DMS114 treated with DMSO at 0.1 percent for 48 hours (cell line): ENCODE measurements around the gene TNS3.
"Not testable (repeated sequence)": the region's sequence is repeated elsewhere in the genome, so short reads cannot be mapped to it uniquely, and the experiment has no call there.

Experiments
- DNase-seq: peaks from one replicate; lab custom pipeline; 2025; ENCODE audit not compliant: unreplicated experiment; lab: John Stamatoyannopoulos, UW

TNS3 gene

DNA sequence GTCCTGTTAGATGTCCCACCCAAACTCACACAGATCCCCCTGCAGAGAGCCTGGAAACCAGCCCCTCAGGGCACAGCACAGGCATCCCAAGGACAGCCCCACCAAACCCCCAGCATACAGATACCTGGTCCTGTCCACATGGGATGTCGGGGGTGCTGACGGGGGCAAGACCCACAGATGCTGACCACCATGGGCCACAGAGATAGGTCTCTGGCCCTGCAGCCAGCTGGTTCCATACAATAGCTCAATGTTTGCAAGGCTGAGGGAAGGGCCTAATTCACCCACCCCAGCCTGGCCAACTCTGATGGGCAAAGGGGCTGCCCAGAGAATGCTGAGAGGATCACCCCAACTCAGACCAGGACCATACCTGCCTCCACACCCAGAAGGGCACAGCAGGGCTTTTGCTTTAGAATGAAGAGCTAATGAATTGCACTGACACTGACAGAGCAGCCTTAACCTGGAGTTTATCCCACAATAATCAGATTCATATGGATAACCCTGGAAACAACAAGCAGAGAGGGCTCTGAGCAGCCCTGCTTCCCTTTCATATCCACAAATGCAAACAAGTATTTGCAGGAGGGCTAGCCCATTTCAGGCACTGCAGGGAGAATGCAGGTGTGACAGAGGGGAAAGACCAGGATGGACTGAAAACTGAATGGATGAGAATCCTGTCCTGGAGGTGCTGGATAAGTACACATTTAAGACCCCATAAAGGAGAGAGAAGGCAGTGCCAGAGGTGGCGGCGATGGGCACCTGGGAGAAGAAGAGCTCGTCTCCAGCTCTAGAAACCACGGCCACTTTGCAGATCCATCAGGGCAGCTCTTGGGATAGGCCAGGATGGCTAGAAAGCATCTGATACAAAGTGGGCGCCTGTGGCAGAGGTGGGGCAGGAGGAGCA, 126.7 kb downstream of the TNS3 start:
- DNase-seq = no peak

DNA sequence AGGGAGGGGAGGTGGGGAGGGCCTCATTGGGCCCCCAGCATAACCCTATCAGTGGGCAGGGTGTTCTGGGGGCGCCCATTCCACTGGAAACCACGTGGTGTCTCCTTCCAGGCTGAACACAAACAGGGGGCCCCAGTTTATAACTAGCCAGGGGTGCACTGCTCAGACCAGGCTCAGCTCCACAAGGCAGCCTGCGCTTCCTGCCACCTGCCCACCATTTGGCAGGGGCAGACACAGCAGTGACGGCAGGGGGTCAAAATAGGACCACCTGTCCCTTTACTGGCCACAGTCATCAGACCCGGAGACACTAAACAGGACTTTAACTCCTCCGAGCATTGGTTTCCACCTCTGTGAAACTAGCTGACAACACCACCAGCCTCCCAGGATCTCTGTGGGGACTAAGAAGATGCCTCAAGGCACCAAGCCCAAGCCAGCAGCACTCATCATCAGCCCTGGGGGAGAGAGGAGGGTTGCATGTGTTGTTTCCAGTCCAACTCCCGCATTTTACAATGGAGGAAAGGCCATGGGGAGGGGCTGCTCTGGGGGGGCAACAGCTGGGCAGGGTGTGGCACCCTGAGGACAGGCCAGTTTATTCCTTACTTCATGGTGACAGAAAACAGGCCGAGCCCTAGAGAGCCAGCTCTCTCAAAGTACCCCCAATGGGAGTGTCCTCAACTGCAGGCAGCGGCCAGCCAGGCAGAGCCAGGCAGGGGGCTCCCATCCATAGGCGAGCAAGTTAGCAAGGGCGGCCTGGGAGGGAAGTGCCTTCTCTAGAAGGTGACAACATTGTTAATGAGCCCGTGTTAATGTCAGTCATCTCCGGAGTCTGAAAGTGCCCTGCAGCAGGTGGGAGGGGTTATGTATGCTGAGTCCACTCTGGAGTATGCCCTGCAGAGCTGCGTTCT, 127.6 kb downstream of the TNS3 start:
- no peak for DNase-seq

DNA sequence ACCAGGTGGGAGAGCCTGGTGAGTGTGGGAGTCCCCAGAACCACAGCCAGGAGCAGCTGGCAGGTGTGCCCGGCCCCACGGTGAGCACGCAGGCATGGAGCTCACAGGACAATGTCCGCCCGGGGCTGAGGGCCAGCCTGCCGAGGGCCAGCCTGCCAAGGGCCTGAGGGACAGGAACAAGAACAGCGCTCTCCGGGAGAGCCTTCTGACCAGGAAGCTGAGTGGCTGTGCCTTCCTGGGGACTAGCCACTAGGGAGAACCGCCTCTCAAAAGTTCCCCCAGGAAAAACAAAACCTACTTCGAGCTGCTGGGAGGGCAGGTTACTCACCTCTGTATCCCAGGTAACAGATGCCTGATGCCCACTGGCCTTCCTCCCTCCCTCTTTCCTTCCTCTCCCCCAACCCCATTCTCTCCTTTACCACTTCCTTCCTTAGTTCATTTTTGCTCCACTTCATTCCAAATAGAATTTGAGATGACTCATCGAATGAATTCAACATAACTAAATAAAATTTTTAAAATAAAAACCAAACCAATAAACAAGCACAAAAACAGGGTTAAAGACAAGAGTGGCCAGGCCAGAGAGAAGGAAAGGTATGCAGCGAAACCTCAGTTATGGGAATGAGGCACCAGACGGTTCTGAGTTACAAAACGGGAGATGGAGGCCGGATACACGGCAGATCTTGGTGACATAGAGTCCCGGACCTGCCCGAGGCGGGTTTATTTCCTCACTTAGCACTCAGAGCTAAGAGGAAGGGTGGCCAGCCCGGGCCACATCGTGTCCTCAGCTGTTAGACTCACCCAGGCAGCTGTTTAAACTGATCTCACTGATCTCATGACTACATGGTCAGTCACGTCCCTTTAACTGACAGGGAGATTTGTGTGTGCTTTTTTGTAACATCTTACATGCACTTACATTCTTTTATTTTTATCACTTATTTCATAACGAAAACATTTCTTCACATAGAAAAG, 128.5 kb downstream of the TNS3 start:
- DNase-seq = no peak

GRCh38 chr7:47452715-47453092, 129.2 kb downstream of the TNS3 start:
- no peak for DNase-seq

DNA sequence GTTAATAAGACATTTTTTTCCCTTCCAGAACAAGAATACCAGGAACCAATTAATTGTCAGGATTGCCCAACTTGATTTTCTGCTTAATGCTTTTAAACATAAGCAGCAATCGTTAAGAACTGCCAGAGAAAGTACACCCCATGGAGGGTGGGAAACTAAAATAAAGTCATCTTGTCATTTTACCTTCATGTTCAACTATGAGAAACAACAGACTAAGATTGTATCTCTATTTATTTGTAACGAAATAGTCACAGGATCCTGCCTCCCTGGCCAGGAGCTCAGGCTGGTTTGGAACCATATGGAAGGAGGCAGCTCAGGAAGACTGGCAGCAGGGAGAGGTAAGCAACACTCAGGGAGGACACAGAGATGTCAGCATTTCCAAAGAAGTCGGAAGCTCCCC, 129.6 kb downstream of the TNS3 start:
- DNase-seq = no peak

DNA sequence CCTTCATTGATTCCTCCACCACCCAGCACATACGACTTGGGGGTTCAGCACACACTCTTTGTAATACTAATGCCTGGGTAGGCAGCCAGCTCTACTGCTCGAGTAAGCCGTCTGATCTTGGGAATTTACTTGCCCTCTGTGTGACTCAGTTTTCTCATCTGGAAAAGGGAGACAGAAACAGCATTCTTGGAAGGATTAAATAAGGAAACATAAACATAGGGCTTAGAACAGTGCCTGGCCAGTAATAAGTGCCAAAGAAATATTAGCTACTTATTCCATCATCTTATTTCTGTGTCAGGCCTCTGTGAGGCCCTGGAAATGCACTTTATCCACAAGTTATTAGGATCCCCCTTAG, 130.1 kb downstream of the TNS3 start:
- no peak for DNase-seq

DNA sequence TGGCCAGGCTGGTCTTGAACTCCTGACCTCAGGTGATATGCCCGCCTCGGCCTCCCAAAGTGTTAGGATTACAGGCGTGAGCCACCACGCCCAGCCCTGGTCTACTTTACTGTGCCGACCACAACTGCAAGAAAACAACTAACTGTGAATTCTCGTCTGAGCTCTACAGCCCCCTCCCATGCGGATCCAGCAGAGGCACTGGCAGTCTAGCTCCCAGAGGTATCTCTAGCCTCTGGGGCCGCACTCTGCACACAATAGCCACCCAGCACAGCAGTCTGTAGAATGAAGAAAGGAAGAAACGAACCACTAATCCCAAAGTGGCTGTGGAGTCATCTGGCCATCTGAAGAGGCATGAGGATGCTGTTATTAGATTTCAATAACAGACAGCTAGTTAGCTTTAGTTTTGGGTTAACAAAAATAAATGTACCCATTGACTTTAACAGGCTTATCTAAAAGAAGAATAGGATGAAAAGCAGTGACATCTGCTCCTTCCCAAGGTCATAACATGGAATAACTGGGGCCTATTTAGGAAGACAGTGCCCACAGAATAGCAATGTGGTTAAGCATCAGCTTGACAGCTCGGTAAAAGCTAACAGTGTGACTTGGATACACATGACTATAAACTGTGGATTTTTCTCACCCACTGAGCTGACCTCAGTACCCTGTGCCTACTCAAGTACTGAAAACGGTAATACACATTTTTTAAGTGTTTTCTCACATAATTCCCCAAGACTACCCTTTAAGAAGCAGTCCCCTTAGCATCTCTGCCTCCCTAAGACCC, 131.9 kb downstream of the TNS3 start:
- no peak for DNase-seq

GRCh38 chr7:47448971-47449370, 132.9 kb downstream of the TNS3 start:
- no peak for DNase-seq

- no peak for DNase-seq
Observed at GRCh38 chr7:47447621-47448349, 134.1 kb downstream of the TNS3 start.

DNA sequence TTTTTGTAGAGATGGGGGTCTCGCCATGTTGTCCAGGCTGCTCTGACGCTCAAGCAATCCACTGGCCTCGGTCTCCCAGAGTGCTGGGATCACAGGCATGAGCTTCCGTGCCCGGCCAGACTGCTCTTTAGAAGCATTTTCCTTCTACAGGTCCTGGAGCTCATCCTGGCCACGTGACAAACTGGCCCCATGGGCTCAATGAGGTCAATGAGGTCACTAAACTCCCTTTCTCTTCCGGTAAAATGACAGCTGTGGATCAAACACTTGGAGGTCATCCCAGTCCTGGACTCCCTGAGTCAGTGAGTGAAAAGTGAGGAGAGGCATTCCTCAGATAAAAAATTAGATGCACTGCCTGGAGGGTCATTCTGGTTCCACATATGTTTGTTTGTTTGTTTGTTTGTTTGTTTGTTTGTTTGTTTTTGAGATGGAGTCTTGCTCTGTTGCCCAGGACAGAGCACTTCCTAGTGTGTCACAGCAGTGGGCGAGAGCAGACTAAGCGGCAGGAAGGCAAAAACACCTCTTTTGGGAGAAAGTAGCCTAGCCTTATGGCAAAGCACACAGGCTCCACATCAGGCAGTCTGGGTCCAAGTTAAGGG, 134.9 kb downstream of the TNS3 start:
- DNase-seq = no peak

DNA sequence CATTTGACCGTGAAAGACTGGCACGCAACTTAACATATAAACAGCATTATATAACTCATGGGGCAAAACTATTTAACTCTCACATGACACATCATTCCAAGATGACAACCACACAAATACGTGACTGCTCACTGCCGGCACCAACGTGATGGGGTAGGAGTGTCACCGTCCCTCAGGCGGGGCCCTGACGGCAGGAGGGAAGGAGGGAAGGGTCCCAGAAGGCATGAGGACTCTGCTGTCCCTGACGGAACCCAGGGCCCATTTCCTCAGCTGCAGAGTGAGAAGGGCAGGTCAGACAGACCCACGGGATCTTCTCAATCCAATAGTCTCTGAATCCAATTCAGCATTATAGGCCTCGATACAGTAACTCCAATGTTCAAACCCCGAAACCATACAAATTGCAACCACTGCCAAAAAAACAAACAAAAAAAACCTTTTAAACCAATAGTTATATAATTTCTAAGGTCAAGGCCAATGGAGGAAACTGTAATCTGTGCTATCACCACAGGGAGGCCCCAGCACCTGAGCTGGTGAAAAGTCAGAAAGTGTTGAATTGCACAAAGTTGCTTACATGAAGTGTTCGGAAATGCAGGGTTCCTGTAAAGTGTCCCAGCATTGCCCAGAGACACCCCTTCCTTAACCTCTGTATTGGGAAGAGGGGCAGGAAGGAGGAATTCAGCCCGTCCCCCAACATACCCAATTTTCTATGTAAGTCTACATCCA, 137.4 kb downstream of the TNS3 start:
- DNase-seq = no peak

DNA sequence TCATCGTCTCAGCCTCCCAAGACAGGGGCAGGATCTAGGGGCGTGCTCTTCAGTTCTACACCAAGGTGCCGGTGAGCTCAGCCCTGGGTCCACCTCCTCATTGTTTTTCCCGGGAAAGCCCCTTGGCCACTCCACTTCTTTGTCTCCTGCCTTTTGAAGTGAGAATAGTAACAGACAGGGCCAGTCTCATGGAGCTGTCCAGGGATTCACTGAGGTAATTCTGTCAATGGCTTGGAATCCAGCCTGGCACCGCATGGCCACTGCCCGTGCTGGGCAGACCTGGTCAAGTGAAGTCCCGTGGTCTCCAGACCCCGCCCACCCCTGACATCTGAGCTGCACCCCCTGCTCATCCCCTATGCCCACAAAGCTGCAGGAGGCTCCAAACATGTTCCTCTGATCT, 138.9 kb downstream of the TNS3 start:
- no peak for DNase-seq

DNA sequence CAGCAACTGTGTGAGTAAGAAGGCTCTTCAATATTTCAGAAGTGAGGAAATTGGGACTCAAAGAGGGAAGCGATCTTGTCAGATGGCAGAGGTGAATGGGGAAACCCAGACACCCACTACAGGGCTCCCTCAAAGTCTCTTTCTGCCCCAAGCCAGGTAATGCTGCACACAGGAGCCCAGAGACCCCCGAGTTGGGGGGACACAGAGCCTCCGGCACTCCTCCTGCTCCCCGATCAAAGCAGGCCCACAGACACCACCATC, 139.4 kb downstream of the TNS3 start:
- no peak for DNase-seq

- no peak for DNase-seq
Observed at GRCh38 chr7:47441796-47442604, 139.9 kb downstream of the TNS3 start.

DNA sequence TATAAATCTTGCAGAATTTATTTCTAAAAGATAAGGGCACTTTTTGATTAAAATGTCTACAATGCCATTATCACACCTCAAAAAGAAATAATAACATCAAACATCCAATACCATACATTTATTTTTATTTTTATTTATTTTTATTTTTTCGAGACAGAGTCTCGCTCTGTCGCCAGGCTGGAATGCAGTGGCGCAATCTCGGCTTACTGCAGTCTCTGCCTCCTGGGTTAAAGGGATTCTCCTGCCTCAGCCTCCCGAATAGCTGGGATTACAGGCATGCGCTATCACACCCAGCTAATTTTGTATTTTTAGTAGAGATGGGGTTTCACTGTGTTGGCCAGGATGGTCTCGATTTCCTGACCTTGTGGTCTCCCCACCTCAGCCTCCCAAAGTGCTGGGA, 140.9 kb downstream of the TNS3 start:
- DNase-seq = not testable (repeated sequence)

- DNase-seq = no peak
Observed at GRCh38 chr7:47440320-47440719, 141.6 kb downstream of the TNS3 start.

DNA sequence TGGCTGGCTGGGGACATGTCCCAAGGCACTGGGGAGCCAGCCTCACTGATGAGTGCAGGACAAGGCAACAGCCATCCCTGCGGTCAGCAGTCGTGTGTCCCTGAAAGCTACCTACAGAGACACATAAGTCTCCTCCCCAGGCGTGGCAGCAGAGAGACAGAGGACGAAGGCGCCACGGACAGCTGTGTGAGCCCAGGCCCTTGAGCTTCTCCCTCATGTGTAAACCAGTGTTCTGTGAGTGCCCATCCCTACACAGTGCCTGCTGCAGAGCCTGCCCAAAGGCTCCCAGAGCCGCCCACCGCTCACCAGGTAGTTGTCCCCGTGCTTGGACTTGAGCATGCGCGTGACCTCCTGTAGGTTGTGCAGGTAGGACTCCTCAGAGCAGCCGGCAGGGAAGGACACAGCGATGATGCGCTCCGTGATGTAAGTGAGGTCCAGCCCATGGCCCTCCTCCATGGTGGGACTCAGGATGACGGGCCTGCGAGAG, 142.7 kb downstream of the TNS3 start:
- no peak for DNase-seq
